ENCODE measurements around the gene SLC25A52.
"Not testable (repeated sequence)": the region's sequence is repeated elsewhere in the genome, so short reads cannot be mapped to it uniquely, and the experiment has no call there.

SLC25A52 gene

DNA sequence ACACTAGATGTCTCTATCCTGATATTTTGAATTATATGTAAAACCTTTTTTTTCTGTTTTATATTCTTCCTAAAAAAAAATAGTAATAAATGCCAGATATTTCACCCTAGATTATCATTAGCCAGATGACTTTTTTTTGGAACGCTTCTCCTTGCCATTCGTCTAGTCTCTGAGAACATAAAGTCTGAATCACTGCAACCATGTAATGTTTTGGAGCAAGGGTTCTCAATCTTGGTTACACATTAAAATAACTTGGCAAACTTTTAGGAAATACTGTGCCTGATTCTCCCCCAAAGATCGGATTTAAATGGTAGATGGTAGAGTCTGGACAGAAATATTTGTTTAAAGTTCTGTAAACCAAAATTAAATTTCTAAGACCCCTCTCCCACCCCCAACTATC lies 21.0 kb downstream of the SLC25A52 start:
- no peak for DNase-seq

GRCh38 chr18:31738460-31739407 lies 21.9 kb downstream of the SLC25A52 start:
- no peak for DNase-seq

- no peak for DNase-seq
These were observed 24.1 kb downstream of the SLC25A52 start for GRCh38 chr18:31736630-31737029.

GRCh38 chr18:31731628-31732027 lies 29.1 kb downstream of the SLC25A52 start:
- no peak for DNase-seq

DNA sequence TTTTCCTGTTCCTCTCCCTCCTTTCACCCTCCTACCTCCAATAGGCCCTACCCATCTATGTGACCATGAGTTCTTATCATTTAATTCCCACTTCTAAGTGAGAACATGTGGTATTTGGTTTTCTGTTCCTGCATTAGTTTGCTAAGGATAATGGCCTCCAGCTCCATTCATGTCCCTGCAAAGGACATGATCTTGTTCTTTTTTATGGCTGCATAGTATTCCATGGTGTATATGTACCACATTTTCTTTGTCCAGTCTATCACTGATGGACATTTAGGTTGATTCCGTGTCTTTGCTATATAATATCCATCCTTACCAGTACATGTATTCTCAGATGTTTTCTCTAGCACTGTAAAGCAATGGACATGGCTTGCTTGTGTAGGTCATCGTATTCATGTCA lies 31.5 kb downstream of the SLC25A52 start:
- DNase-seq, result not testable (repeated sequence)

DNA sequence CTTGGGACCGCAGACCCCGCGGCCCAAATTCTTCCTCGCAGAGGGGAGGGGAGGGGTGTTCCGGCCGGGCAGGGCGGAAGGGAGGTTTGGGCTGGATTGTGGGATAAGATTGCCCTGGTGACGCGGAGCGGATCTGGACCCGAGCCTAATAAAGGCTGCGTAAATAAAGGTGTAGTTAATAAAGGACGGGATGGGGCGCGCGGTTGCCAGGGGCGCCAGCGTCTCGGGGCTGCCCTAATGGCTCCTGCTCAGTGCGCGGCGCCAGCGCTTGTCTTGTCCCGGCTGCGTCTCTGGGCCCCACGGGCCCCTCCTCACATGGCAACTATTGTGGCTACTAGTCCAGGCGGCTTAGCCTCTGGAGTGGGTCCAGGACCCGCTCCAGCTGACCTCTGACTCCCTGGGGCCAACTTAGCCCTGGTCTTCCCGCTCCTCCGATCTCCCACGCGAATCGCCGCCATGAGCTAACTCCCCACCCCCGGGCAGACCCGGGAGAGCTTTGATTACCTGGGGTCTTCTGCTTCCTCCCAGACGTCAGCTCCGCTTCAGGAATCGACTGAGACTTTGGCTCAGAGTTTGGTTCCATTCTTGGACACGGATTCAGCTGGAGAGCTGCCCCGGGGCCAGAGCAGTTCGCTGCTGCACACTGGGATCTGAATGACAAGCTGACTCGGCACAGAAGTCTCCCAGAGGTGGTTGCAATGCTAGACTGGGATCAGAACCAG lies 36.5 kb downstream of the SLC25A52 start:
- DNase-seq, result no peak

- DNase-seq, result no peak
These were observed 37.1 kb downstream of the SLC25A52 start for GRCh38 chr18:31723639-31723989.

- DNase-seq, result peak; percentile 83
These were observed 38.2 kb downstream of the SLC25A52 start for GRCh38 chr18:31722369-31722957.

GRCh38 chr18:31721601-31722000 lies 39.1 kb downstream of the SLC25A52 start:
- DNase-seq, result no peak

- DNase-seq, result no peak
These were observed 39.8 kb downstream of the SLC25A52 start for GRCh38 chr18:31720867-31721266.

DNA sequence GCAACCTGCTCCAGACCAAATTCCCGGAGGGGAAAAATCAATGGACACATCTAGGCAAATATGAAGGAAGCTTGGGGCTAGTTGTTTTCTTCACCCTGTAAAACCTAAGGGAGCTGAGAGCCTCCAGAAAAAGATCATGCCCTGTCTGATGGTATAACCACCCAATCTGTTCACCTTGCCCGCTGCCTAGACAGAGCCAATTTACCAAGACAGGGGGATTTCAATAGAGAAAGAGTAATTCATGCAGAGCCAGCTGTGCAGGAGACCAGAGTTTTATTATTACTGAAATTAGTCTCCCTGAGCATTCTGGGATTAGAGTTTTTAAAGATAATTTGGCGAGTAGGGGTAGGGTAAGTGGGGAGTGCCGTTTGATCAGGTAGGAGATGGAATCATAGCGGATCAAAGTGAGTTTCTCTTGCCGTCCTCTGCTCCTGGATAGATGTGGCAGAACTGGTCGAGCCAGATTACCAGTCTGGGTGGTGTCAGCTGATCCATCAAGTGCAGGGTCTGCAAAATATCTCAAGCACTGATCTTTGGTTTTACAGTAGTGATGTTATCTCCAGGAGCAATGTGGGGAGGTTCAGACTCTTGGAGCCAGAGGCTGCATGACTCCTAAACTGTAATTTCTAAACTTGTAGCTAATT lies 41.2 kb downstream of the SLC25A52 start:
- no peak for DNase-seq

- no peak for DNase-seq
These were observed 42.3 kb downstream of the SLC25A52 start for GRCh38 chr18:31718386-31718785.

DNA sequence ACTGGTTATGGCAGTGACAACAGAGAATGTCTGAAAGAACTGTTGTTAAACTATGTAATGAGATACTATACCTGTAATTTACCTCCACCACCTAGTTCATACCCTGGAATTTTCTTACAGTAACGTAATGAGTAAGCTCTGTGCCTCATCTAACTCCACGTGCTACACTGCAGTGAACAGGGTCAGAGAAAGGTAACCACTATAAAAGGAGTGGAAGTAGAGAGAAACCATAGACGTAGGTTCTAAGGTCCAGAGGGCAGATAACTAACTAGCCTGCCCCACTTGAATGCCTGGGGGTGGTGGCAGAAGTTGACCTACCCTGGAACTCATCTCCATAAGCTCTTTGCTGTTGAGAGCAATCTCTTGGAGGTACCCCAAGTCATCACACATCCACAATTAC lies 44.3 kb downstream of the SLC25A52 start:
- DNase-seq, result no peak

DNA sequence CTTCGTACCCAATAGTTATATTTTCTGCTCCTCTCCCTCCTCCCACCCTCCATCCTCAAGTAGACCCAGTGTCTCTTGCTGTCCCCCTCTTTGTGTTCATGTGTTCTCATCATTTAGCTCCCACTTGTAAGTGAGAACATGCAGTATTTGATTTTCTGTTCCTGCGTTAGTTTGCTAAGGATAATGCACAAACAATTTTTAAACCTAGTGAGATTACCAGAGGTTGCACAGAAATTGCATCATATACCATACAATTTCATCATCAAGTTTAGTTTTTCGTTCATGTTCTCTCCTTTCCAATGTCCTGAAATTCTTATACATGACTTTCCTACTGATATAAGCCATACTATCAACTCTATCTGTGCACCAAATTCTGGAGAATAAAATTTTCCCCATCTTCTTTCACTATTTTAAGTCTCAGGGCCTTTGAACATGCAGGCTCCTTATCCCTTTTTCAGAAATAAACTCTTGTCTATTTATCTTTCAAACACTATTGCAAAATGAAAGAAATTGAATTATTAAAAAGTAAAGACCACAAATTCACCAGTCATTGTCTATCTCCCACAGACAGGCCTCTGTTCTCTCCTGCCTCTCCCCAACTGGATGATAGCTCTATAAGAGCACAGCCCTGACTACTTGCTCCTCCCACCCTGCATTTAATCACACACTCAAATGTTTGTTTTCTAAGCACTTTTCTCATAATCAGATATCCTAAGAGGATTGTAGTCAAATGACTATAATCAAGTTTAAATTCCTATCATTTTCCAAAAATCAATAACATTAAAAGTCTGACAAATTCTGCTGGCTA lies 49.1 kb downstream of the SLC25A52 start:
- no peak for DNase-seq

- no peak for DNase-seq
These were observed 49.9 kb downstream of the SLC25A52 start for GRCh38 chr18:31710826-31711225.
